ENCODE results near the gene FGA. TPM values are rescaled to one million over a fixed set of nuclear protein-coding genes. Genes with fewer than 3 reads are reported as not detected.

The FGA gene
- total RNA-seq, 1 experiment from 2014 or later, result 3.9 TPM

GRCh38 chr4:154589296-154590197 is 995 bp downstream of the FGA start:
- BruUV-seq (replicated peaks), result no TSS peak

GRCh38 chr4:154588198-154588597 is 2.3 kb downstream of the FGA start:
- Histone ChIP-seq H2AFZ (ENCODE audit: low read depth, low read length, poor library complexity, severe bottlenecking) (no peak overlapping the region), H4K20me1 (ENCODE audit: insufficient read depth) (no peaks in the 10 kb centered on the region), H3K4me3 (replicated peaks in 1 of 2; ENCODE audit: low read depth in 1 of 2, low read length in 2 of 2) (no peak overlapping the region), H3K36me3 (ENCODE audit: control insufficient read depth in 1 of 2, insufficient read depth in 2 of 2, low read length in 2 of 2) (no peaks in the 10 kb centered on the region), H3K4me1 (ENCODE audit: control insufficient read depth in 1 of 2, insufficient read depth in 2 of 2, low read length in 2 of 2) (no peaks in the 10 kb centered on the region), H3K9me2 (ENCODE audit: insufficient read depth) (no peaks in the 10 kb centered on the region), H3K4me2 (ENCODE audit: low read length) (no peak overlapping the region), H3K27ac (ENCODE audit: low read depth, low read length) (no peak overlapping the region), H3K27me3 (ENCODE audit: insufficient read depth, low read length) (no peaks in the 10 kb centered on the region), H3K9ac (ENCODE audit: low read length) (no peak overlapping the region), H3K79me2 (ENCODE audit: insufficient read depth, low read length) (no peaks in the 10 kb centered on the region), H3K9me3 (ENCODE audit: control insufficient read depth in 1 of 2, insufficient read depth in 1 of 2, low read depth in 1 of 2, low read length in 2 of 2) (no peaks in the 10 kb centered on the region)
- no peak for DNase-seq (ENCODE audit: low read depth, low spot score)
- no peak for ATAC-seq
- CTCF ChIA-PET, result interaction anchor here (2.3 kb wide), 1 partner anchor 30 kb away, joined by 8 read pairs; no protein-coding TSS in a partner anchor
- intact Hi-C loops (cut with micrococcal nuclease), result no loop called here
- BruUV-seq (replicated peaks), result no TSS peak
- POLR2A ChIA-PET, result no interaction called here
- RAD21 ChIA-PET (ENCODE audit: low non-redundant PET in 1 of 2, low total read pairs in 2 of 2, uncharacterized antibody in 2 of 2, unreplicated experiment in 2 of 2), result no interaction called here
- TF ChIP-seq TCF7L2 (IDR thresholded peaks at IDR 0.05; ENCODE audit: borderline replicate concordance, extremely low read depth, insufficient read depth, insufficient read length), result no peak
- no peak for TF ChIP-seq POLR2AphosphoS5 (IDR thresholded peaks at IDR 0.05; ENCODE audit: low read depth, low read length)
- TF ChIP-seq ATF3 (IDR thresholded peaks at IDR 0.05), result no peak
- TF ChIP-seq SIN3A (IDR thresholded peaks at IDR 0.05; ENCODE audit: low read depth), result no peak
- TF ChIP-seq SP1 (IDR thresholded peaks at IDR 0.05; ENCODE audit: low read depth), result no peak
- TF ChIP-seq EGR1 (IDR thresholded peaks at IDR 0.05; ENCODE audit: low read depth), result no peak
- TF ChIP-seq JUND (IDR thresholded peaks at IDR 0.05), result no peak
- TF ChIP-seq ZFX (IDR thresholded peaks at IDR 0.05), result no peak
- no peak for TF ChIP-seq CTCF (IDR thresholded peaks at IDR 0.05 in 2 of 3, conservative IDR thresholded peaks at IDR 0.05 in 1 of 3; ENCODE audit: borderline replicate concordance in 1 of 3, insufficient read depth in 1 of 3, low read depth in 2 of 3, low read length in 2 of 3)
- TF ChIP-seq, protein P1, sequence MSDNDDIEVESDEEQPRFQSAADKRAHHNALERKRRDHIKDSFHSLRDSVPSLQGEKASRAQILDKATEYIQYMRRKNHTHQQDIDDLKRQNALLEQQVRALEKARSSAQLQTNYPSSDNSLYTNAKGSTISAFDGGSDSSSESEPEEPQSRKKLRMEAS (IDR thresholded peaks at IDR 0.05), result no peak

More at GRCh38 chr4:154589296-154590197, 995 bp downstream of the FGA start:
- RAD21 ChIA-PET (ENCODE audit: low non-redundant PET in 1 of 2, low total read pairs in 2 of 2, uncharacterized antibody in 2 of 2, unreplicated experiment in 2 of 2), result no interaction called here
- CTCF ChIA-PET, result interaction anchor here (2.3 kb wide), 1 partner anchor 29 kb away, joined by 8 read pairs; no protein-coding TSS in a partner anchor
- no peak overlapping the region for H3K4me2 ChIP-seq (ENCODE audit: low read length)
- intact Hi-C loops (cut with micrococcal nuclease), result no loop called here
- no peaks in the 10 kb centered on the region for H3K9me3 ChIP-seq (ENCODE audit: control insufficient read depth in 1 of 2, insufficient read depth in 1 of 2, low read depth in 1 of 2, low read length in 2 of 2)
- TF ChIP-seq CEBPB (IDR thresholded peaks at IDR 0.05; ENCODE audit: low read depth), result no peak
- no peak for TF ChIP-seq EZH2phosphoT487 (IDR thresholded peaks at IDR 0.05; ENCODE audit: borderline replicate concordance)
- no peak for TF ChIP-seq CBX3 (IDR thresholded peaks at IDR 0.05; ENCODE audit: low read depth)
- TF ChIP-seq POLR2A (IDR thresholded peaks at IDR 0.05; ENCODE audit: borderline replicate concordance, extremely low read depth, insufficient read depth, insufficient read length), result no peak
- TF ChIP-seq ATF3 (IDR thresholded peaks at IDR 0.05), result no peak
- TF ChIP-seq ELF1 (IDR thresholded peaks at IDR 0.05; ENCODE audit: borderline replicate concordance, low read depth), result no peak
- TF ChIP-seq EGR1 (IDR thresholded peaks at IDR 0.05; ENCODE audit: low read depth), result no peak
- TF ChIP-seq RAD21 (IDR thresholded peaks at IDR 0.05; ENCODE audit: low read depth), result no peak
- H3K79me2 ChIP-seq (ENCODE audit: insufficient read depth, low read length), result no peaks in the 10 kb centered on the region
- no peak for ATAC-seq
- no peaks in the 10 kb centered on the region for H4K20me1 ChIP-seq (ENCODE audit: insufficient read depth)
- H3K4me3 ChIP-seq (replicated peaks in 1 of 2; ENCODE audit: low read depth in 1 of 2, low read length in 2 of 2), result no peak overlapping the region
- no peaks in the 10 kb centered on the region for H3K27me3 ChIP-seq (ENCODE audit: insufficient read depth, low read length)
- H2AFZ ChIP-seq (ENCODE audit: low read depth, low read length, poor library complexity, severe bottlenecking), result no peak overlapping the region
- no peaks in the 10 kb centered on the region for H3K4me1 ChIP-seq (ENCODE audit: control insufficient read depth in 1 of 2, insufficient read depth in 2 of 2, low read length in 2 of 2)
- DNase-seq (ENCODE audit: low read depth, low spot score), result no peak
- H3K9me2 ChIP-seq (ENCODE audit: insufficient read depth), result no peaks in the 10 kb centered on the region
- H3K9ac ChIP-seq (ENCODE audit: low read length), result no peak overlapping the region
- POLR2A ChIA-PET, result no interaction called here
- no peaks in the 10 kb centered on the region for H3K36me3 ChIP-seq (ENCODE audit: control insufficient read depth in 1 of 2, insufficient read depth in 2 of 2, low read length in 2 of 2)
- H3K27ac ChIP-seq (ENCODE audit: low read depth, low read length), result no peak overlapping the region
